MCF 10A (cell line): ENCODE measurements around the gene TPP1. TPM values are rescaled to one million over a fixed set of nuclear protein-coding genes. Genes with fewer than 3 reads are reported as not detected.

Experiments used
- BruUV-seq: library from RNA; stranded (reverse); fragments of 400-500 nt; replicated peaks from 2 replicates; lab custom pipeline; 2021; lab: Mats Ljungman, UMichigan
- CTCF ChIA-PET: fragments of 300-600 bp; sonication (Branson Sonifier 250); formaldehyde crosslinking; extraction: SDS; loops from one replicate; lab custom pipeline; 2021; ENCODE audit warnings: antibody characterized with exemption, inconsistent platforms; lab: Yijun Ruan, JAX
- POLR2A ChIA-PET: fragments of 300-600, 350-650 bp; sonication (Branson Sonifier 250); formaldehyde crosslinking; extraction: SDS; loops from one replicate; lab custom pipeline; 2020; ENCODE audit warnings: antibody characterized with exemption, inconsistent platforms; lab: Yijun Ruan, JAX
- DNase-seq: peaks from one replicate; pipeline ENCODE4 v3.0.0-alpha.2; 2018; ENCODE audit not compliant: unreplicated experiment
- H3K27ac Mint-ChIP-seq: one replicate; pipeline ENCODE4 v1.8.0; 2022; ENCODE audit warnings: mild to moderate bottlenecking, low read depth, mixed read lengths; ENCODE audit not compliant: unreplicated experiment
- H3K27me3 Mint-ChIP-seq: one replicate; pipeline ENCODE4 v1.8.0; 2022; ENCODE audit warnings: mixed read lengths; ENCODE audit not compliant: insufficient read depth, unreplicated experiment
- H3K36me3 Mint-ChIP-seq: one replicate; pipeline ENCODE4 v1.8.0; 2022; ENCODE audit warnings: mild to moderate bottlenecking, moderate library complexity, mixed read lengths; ENCODE audit not compliant: insufficient read depth, unreplicated experiment
- H3K4me1 Mint-ChIP-seq: one replicate; pipeline ENCODE4 v1.8.0; 2022; ENCODE audit warnings: mixed read lengths; ENCODE audit not compliant: insufficient read depth, unreplicated experiment
- H3K4me3 Mint-ChIP-seq: one replicate; pipeline ENCODE4 v1.8.0; 2022; ENCODE audit warnings: mild to moderate bottlenecking, moderate library complexity, mixed read lengths; ENCODE audit not compliant: unreplicated experiment
- H3K9me3 Mint-ChIP-seq: one replicate; pipeline ENCODE4 v1.8.0; 2022; ENCODE audit warnings: mixed read lengths; ENCODE audit not compliant: unreplicated experiment
- CTCF ChIP-seq: fragments of 200-600 bp; IDR thresholded peaks from one replicate; pipeline ENCODE4 v1.8.0; 2022; ENCODE audit warnings: antibody characterized with exemption, mild to moderate bottlenecking; ENCODE audit not compliant: unreplicated experiment
- intact Hi-C: fragments of 100-400 bp; cut with micrococcal nuclease; formaldehyde crosslinking; loops from 2 replicates; pipeline ENCODE4 v1.14.1; 2022
- total RNA-seq: library from RNA; stranded (reverse); gene quantifications from 2 replicates; pipeline ENCODE4 v1.2.3, GENCODE V29; 2022

The TPP1 gene
- total RNA-seq, 1 experiment from 2014 or later, result 26.9 TPM

GRCh38 chr11:6586434-6587359, 32.5 kb downstream of the TPP1 start:
- intact Hi-C loops, result no loop called here
- no peak for TF ChIP-seq CTCF
- no peaks in the 10 kb centered on the region for H3K27me3 Mint-ChIP-seq
- DNase-seq, result no peak
- peaks cover 17% of the 10 kb centered on the region for H3K9me3 Mint-ChIP-seq
- H3K4me3 Mint-ChIP-seq, result no peak overlapping the region
- H3K36me3 Mint-ChIP-seq, result peaks cover 3% of the 10 kb centered on the region
- H3K4me1 Mint-ChIP-seq, result no peaks in the 10 kb centered on the region
- ChIA-PET POLR2A (interaction anchor here (0.7 to 1.3 kb wide), 3 partner anchors 13 to 82 kb away, joined by 3 to 5 read pairs (median 4); partner anchors contain the start of genes ILK and RRP8), CTCF (interaction anchor here (0.8 to 1.1 kb wide), 2 partner anchors 56 to 97 kb away, joined by 3 read pairs; partner anchors contain the start of gene MRPL17)
- H3K27ac Mint-ChIP-seq, result no peak overlapping the region
- no TSS peak for BruUV-seq

GRCh38 chr11:6584528-6584927, 34.7 kb downstream of the TPP1 start:
- DNase-seq, result no peak
- POLR2A ChIA-PET, result no interaction called here
- intact Hi-C loops, result no loop called here
- Mint-ChIP-seq H3K27ac (no peak overlapping the region), H3K4me3 (no peak overlapping the region), H3K9me3 (peaks cover 17% of the 10 kb centered on the region), H3K27me3 (no peaks in the 10 kb centered on the region), H3K36me3 (no peaks in the 10 kb centered on the region), H3K4me1 (no peaks in the 10 kb centered on the region)
- TF ChIP-seq CTCF, result no peak
- CTCF ChIA-PET, result interaction anchor here (0.6 kb wide), 1 partner anchor 28 kb away, joined by 3 read pairs; no protein-coding TSS in a partner anchor
- no TSS peak for BruUV-seq

GRCh38 chr11:6583584-6583983, 35.6 kb downstream of the TPP1 start:
- intact Hi-C loops, result no loop called here
- no peaks in the 10 kb centered on the region for H3K36me3 Mint-ChIP-seq
- H3K27ac Mint-ChIP-seq, result no peak overlapping the region
- ChIA-PET POLR2A (no interaction called here), CTCF (interaction anchor here (0.6 to 1.2 kb wide), 3 partner anchors 53 to 110 kb away, joined by 3 to 7 read pairs (median 3); no protein-coding TSS in a partner anchor)
- TF ChIP-seq CTCF, result no peak
- no peaks in the 10 kb centered on the region for H3K4me1 Mint-ChIP-seq
- no TSS peak for BruUV-seq
- no peak for DNase-seq
- peaks cover 17% of the 10 kb centered on the region for H3K9me3 Mint-ChIP-seq
- H3K4me3 Mint-ChIP-seq, result no peak overlapping the region
- H3K27me3 Mint-ChIP-seq, result no peaks in the 10 kb centered on the region

GRCh38 chr11:6579681-6580080, 39.5 kb downstream of the TPP1 start:
- CTCF ChIA-PET, result no interaction called here
- POLR2A ChIA-PET, result no interaction called here

More at GRCh38 chr11:6579681-6580080, 39.5 kb downstream of the TPP1 start:
- Mint-ChIP-seq H3K27ac (no peak overlapping the region), H3K36me3 (no peaks in the 10 kb centered on the region), H3K27me3 (no peaks in the 10 kb centered on the region), H3K4me1 (no peaks in the 10 kb centered on the region), H3K4me3 (no peak overlapping the region), H3K9me3 (peaks cover 17% of the 10 kb centered on the region)
- no peak for TF ChIP-seq CTCF
- DNase-seq, result no peak
- no TSS peak for BruUV-seq
- intact Hi-C loops, result no loop called here
